HepG2 (cell line): Measurements from ENCODE around the gene CACTIN. TPM values are rescaled to one million over a fixed set of nuclear protein-coding genes. Genes with fewer than 3 reads are reported as not detected.

Experiments used
- DBP ChIP-seq: sonication (generic); formaldehyde crosslinking; IDR thresholded peaks from 2 replicates; pipeline ENCODE4 v1.4.0; 2020; ENCODE audit warnings: missing genetic modification reagents; ENCODE audit errors: not compliant biosample characterization
- DRAP1 ChIP-seq: IDR thresholded peaks from 2 replicates; pipeline ENCODE4 v1.6.1; 2016; ENCODE audit warnings: missing genetic modification reagents, missing compliant biosample characterization
- GFI1 ChIP-seq: sonication (generic); formaldehyde crosslinking; IDR thresholded peaks from 2 replicates; pipeline ENCODE4 v1.5.0; 2020; ENCODE audit warnings: missing genetic modification reagents, mild to moderate bottlenecking, borderline replicate concordance
- PAXIP1 ChIP-seq: sonication (generic); formaldehyde crosslinking; conservative IDR thresholded peaks from 2 replicates; pipeline ENCODE4 v1.4.0; 2020; ENCODE audit warnings: mild to moderate bottlenecking, missing genetic modification reagents, moderate library complexity
- RXRA ChIP-seq: sonication (generic); formaldehyde crosslinking; IDR thresholded peaks from 2 replicates; pipeline ENCODE4 v1.5.1; 2020; ENCODE audit warnings: missing genetic modification reagents
- TEAD3 ChIP-seq: optimal IDR thresholded peaks from 2 replicates; pipeline ENCODE3; 2016; ENCODE audit warnings: borderline replicate concordance
- ZHX1 ChIP-seq: sonication (generic); formaldehyde crosslinking; IDR thresholded peaks from 2 replicates; pipeline ENCODE4 v1.8.1; 2022; ENCODE audit warnings: low read depth, mild to moderate bottlenecking, missing genetic modification reagents
- ZNF292 ChIP-seq: sonication (generic); formaldehyde crosslinking; IDR thresholded peaks from 2 replicates; pipeline ENCODE4 v1.8.1; 2022; ENCODE audit warnings: mild to moderate bottlenecking, low read depth, missing genetic modification reagents, borderline replicate concordance
- ZNF567 ChIP-seq: sonication (generic); formaldehyde crosslinking; IDR thresholded peaks from 2 replicates; pipeline ENCODE4 v1.8.1; 2023; ENCODE audit warnings: mild to moderate bottlenecking, missing genetic modification reagents, borderline replicate concordance
- ZNF646 ChIP-seq: sonication (generic); formaldehyde crosslinking; IDR thresholded peaks from 2 replicates; pipeline ENCODE4 v1.9.0; 2021; ENCODE audit warnings: mild to moderate bottlenecking, missing genetic modification reagents
- ZNF773 ChIP-seq: sonication (generic); formaldehyde crosslinking; IDR thresholded peaks from 2 replicates; pipeline ENCODE4 v1.4.0; 2020; ENCODE audit warnings: missing genetic modification reagents, borderline replicate concordance
- ZNF879 ChIP-seq: sonication (generic); formaldehyde crosslinking; IDR thresholded peaks from 2 replicates; pipeline ENCODE4 v1.8.1; 2023; ENCODE audit warnings: missing genetic modification reagents
- ZSCAN21 ChIP-seq: sonication (generic); formaldehyde crosslinking; IDR thresholded peaks from 2 replicates; pipeline ENCODE4 v1.8.0; 2022; ENCODE audit warnings: mild to moderate bottlenecking, missing genetic modification reagents, moderate library complexity, borderline replicate concordance
- polyA plus RNA-seq, 8 experiments: library from polyadenylated mRNA; depleted of rRNA in 3 of 8; stranded (reverse) in 7 of 8; unstranded in 1 of 8; fragments of >200 nt; fragmentation: Illumina TruSeq in 4 of 8; extraction: Trizol in 4 of 8; gene quantifications; 2 replicates each; pipeline versions ENCODE4 v1.2.1 to v1.2.3, GENCODE V29; 2011 to 2016; ENCODE audit warnings: low read depth in 4 of 8, missing spikeins in 1 of 8, mixed read lengths in 1 of 8; ENCODE audit not compliant: insufficient read depth in 1 of 8
- total RNA-seq, 5 experiments: library from RNA; depleted of rRNA; stranded (reverse); fragments of >200 nt; fragmentation: Illumina TruSeq; extraction: Trizol; gene quantifications; 2 replicates each; pipeline ENCODE4 v1.2.3, GENCODE V29; 2016; ENCODE audit warnings: low read depth in 1 of 5

Gene CACTIN
- total and polyA plus RNA-seq, 2 of the 13 experiments (the other 11 are each of a cell fraction or from before 2014, with no cell fraction given), result 10.0 to 16.6 TPM

- TF ChIP-seq PAXIP1 (CRISPR knock-in tag) (peak; percentile 62), ZNF879 (0 out of 2 replicates have a peak, but pooled peaks have one; percentile 54), ZNF646 (peak; percentile 42; the same call in 1 of the 2 replicates), DBP (no peak), ZNF292 (CRISPR knock-in tag) (peak; percentile 85), ZSCAN21 (CRISPR knock-in tag) (peak; percentile 44; the same call in 1 of the 2 replicates), ZHX1 (CRISPR knock-in tag) (peak; percentile 27; the same call in 1 of the 2 replicates), GFI1 (CRISPR knock-in tag) (no peak), ZNF567 (CRISPR knock-in tag) (no peak), DRAP1 (CRISPR knock-in tag) (no peak), TEAD3 (CRISPR knock-in tag) (peak; percentile 17), RXRA (CRISPR knock-in tag) (peak; percentile 36), ZNF773 (CRISPR knock-in tag) (no peak)
These were observed 41.9 kb upstream of the CACTIN start (continued) for GRCh38 chr19:3668331-3669081.
